Keratinocyte (primary cell): ENCODE results near the gene PRSS58. TPM values are rescaled to one million over a fixed set of nuclear protein-coding genes. Genes with fewer than 3 reads are reported as not detected.

Experiments
- DNase-seq: peaks from one replicate; pipeline ENCODE4 v3.0.0-alpha.2; 2011; ENCODE audit warnings: low read depth, missing footprints, low spot score
- FAIRE-seq: peaks from 2 replicates; lab custom pipeline; 2011; peaks lifted over from hg19 to GRCh38; lab: Jason Lieb, UNC
- H2AFZ ChIP-seq: 2 replicates; pipeline ENCODE4 v1.6.0; 2012; ENCODE audit warnings: low read length, control low read depth, inconsistent platforms; ENCODE audit not compliant: control insufficient read depth
- H3K27ac ChIP-seq: 2 replicates; pipeline ENCODE4 v1.5.1; 2011; ENCODE audit warnings: low read length; ENCODE audit not compliant: control insufficient read depth, insufficient read depth
- H3K27me3 ChIP-seq: 3 replicates; pipeline ENCODE4 v1.6.0; 2011; ENCODE audit warnings: low read length; ENCODE audit not compliant: control insufficient read depth, insufficient read depth; ENCODE audit errors: extremely low read depth
- H3K36me3 ChIP-seq, 2 experiments: 2 replicates in 1 of 2; 3 replicates in 1 of 2; pipeline ENCODE4 v1.5.1; 2011; ENCODE audit warnings: low read length in 2 of 2, mild to moderate bottlenecking in 1 of 2; ENCODE audit not compliant: control insufficient read depth in 2 of 2, insufficient read depth in 2 of 2; ENCODE audit errors: extremely low read depth in 1 of 2
- H3K4me1 ChIP-seq: 3 replicates; pipeline ENCODE4 v1.5.1; 2011; ENCODE audit warnings: low read length; ENCODE audit not compliant: control insufficient read depth, insufficient read depth; ENCODE audit errors: extremely low read depth
- H3K4me2 ChIP-seq: 3 replicates; pipeline ENCODE4 v1.6.0; 2011; ENCODE audit warnings: low read depth, low read length; ENCODE audit not compliant: control insufficient read depth, insufficient read depth; ENCODE audit errors: extremely low read depth
- H3K4me3 ChIP-seq, 3 experiments: fragments of 200-600 bp in 1 of 3; sonication (generic) in 1 of 3; 2 replicates in 2 of 3; 3 replicates in 1 of 3; pipeline ENCODE4 v1.5.1; 2011 to 2016; ENCODE audit warnings: low read length in 3 of 3, mild to moderate bottlenecking in 3 of 3, control low read depth in 2 of 3, inconsistent platforms in 1 of 3, low read depth in 1 of 3, mixed read lengths in 1 of 3, mixed run types in 1 of 3, moderate library complexity in 1 of 3; ENCODE audit not compliant: control insufficient read depth in 2 of 3, insufficient read depth in 2 of 3; ENCODE audit errors: extremely low read depth in 1 of 3
- H3K79me2 ChIP-seq: 2 replicates; pipeline ENCODE4 v1.6.0; 2012; ENCODE audit warnings: low read length; ENCODE audit not compliant: control insufficient read depth, insufficient read depth
- H3K9ac ChIP-seq: 3 replicates; pipeline ENCODE4 v1.6.0; 2011; ENCODE audit warnings: low read length; ENCODE audit not compliant: control insufficient read depth, insufficient read depth; ENCODE audit errors: extremely low read depth
- H3K9me1 ChIP-seq: 3 replicates; pipeline ENCODE4 v1.6.0; 2011; ENCODE audit warnings: low read length; ENCODE audit not compliant: control insufficient read depth, insufficient read depth; ENCODE audit errors: extremely low read depth
- H3K9me3 ChIP-seq: 2 replicates; pipeline ENCODE4 v1.5.1; 2012; ENCODE audit warnings: low read depth, low read length; ENCODE audit not compliant: control insufficient read depth
- H4K20me1 ChIP-seq: 3 replicates; pipeline ENCODE4 v1.6.0; 2011; ENCODE audit warnings: low read length; ENCODE audit not compliant: control insufficient read depth, insufficient read depth; ENCODE audit errors: extremely low read depth
- CTCF ChIP-seq, 3 experiments: IDR thresholded peaks in 1 of 3; conservative IDR thresholded peaks in 1 of 3; optimal IDR thresholded peaks in 1 of 3; 2 replicates in 2 of 3; 3 replicates in 1 of 3; pipeline versions ENCODE3 to v1.5.1; 2011; ENCODE audit warnings: low read length in 3 of 3, mild to moderate bottlenecking in 3 of 3, moderate library complexity in 2 of 3, control low read depth in 1 of 3, inconsistent platforms in 1 of 3; ENCODE audit not compliant: insufficient read depth in 2 of 3; ENCODE audit errors: extremely low read depth in 1 of 3
- EZH2 ChIP-seq: IDR thresholded peaks from one replicate; pipeline ENCODE4 v1.6.1; 2012; ENCODE audit warnings: inconsistent platforms, mild to moderate bottlenecking, low read length, moderate library complexity
- dilution Hi-C: fragments of 300-500 bp; cut with MboI; formaldehyde crosslinking; loops from one replicate; pipeline ENCODE4 v1.7.0; 2020; ENCODE audit warnings: low sequenced_read_pairs; ENCODE audit not compliant: extremely low pct_ligation_motif_present
- polyA minus RNA-seq, 3 experiments: library from RNA; depleted of rRNA, polyadenylated mRNA; stranded (reverse); fragments of >200 nt; gene quantifications; 1 replicate in 1 of 3; 2 replicates in 1 of 3; 3 replicates in 1 of 3; pipeline ENCODE4 v1.2.3, GENCODE V29; 2011
- polyA plus RNA-seq, 5 experiments: library from polyadenylated mRNA; depleted of rRNA in 3 of 5; stranded (reverse) in 3 of 5; stranded (forward) in 1 of 5; unstranded in 1 of 5; fragments of >200 nt; gene quantifications; 1 replicate in 1 of 5; 2 replicates in 3 of 5; 3 replicates in 1 of 5; pipeline versions ENCODE4 v1.2.1 to v1.2.3, GENCODE V29; 2011 to 2012; ENCODE audit warnings: missing spikeins in 2 of 5, low read depth in 1 of 5, low replicate concordance in 1 of 5

PRSS58 gene
- not detected in 3 replicates for polyA plus RNA-seq
- polyA plus RNA-seq (2011; ENCODE audit: low read depth), result not detected
- not detected in 2 replicates for polyA plus RNA-seq (2011; cell fraction: cytosol; rRNA removed)
- polyA plus RNA-seq (2011; cell fraction: nucleus; rRNA removed), result not detected in 2 replicates
- polyA plus RNA-seq (2012; ENCODE audit: low replicate concordance), result not detected in 2 replicates
- polyA minus RNA-seq, result not detected in 3 replicates
- polyA minus RNA-seq (2011; cell fraction: cytosol; rRNA and poly(A)+ RNA removed), result not detected
- not detected in 2 replicates for polyA minus RNA-seq (2011; cell fraction: nucleus; rRNA and poly(A)+ RNA removed)

DNA sequence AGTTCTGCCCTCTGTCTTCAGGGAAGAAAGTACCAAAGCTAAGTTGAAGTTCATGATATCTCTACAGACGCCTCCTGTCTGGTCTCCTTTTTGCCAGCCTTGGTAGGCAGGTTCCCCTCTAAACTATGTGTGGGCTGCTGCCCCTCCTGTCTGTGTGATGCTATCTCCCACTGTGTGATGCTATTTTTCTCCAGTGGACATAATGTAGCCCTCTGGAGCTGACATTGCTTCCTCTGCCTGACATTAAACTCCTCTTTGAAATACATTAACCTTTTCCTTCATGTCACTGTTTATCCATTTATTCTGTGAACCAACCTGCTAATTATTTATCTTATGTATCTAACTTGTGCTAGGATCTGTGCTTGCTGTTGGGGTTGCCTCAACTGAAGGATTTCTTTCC, at the start of gene PRSS58:
TSS of gene PRSS58 (minus strand) at position 101 of the 400 bp plus-strand sequence. CDS start 351 bp downstream, outside the sequence.
- no peak for DNase-seq
- dilution Hi-C loops, result no loop called here

DNA sequence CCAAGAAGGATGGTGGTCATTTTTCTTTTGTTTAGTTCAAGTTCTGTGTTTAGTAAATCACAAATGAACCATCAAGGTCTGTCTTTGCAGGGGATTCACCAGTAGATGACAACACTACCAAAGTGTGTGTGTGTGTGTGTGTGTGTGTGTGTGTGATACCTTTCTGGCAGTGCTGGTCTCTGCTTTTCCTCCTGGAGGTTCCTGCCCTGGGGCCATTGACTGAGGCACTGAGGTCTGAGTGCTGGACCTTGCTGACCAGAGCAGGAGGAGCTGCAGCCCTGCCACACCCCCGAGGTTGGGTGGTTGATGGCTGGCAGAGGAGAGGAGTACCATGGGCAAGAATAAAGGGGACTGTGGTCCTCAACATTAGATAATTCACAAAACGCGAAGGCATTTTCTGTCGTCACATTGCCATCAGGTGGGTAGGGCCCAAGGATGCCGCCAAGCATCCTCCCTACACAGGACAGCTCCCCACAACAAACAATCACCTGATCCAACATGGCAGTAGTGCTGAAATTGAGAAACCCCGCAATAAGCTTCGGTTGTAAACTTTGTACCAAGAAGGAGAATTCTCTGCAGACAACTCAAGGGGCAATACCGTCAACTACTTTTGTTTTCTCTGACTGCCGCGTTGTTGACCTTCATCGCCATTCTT, 49.5 kb upstream of the PRSS58 start:
- H3K27me3 ChIP-seq, result peaks cover 5% of the 10 kb centered on the region

More for the DNA sequence above, at the start of gene PRSS58:
- TF ChIP-seq CTCF (optimal IDR thresholded peaks at IDR 0.05 in 1 of 3, IDR thresholded peaks at IDR 0.05 in 1 of 3, conservative IDR thresholded peaks at IDR 0.05 in 1 of 3; ENCODE audit: extremely low read depth in 1 of 3, insufficient read depth in 2 of 3, low read length in 3 of 3) (no peak), EZH2 (no peak)
- FAIRE-seq, result no peak
- Histone ChIP-seq H3K79me2 (no peaks in the 10 kb centered on the region), H2AFZ (no peak within 1 kb of the TSS), H3K4me3 (no peak within 1 kb of the TSS), H3K9me1 (no peaks in the 10 kb centered on the region), H3K36me3 (no peaks in the 10 kb centered on the region), H3K4me2 (no peak within 1 kb of the TSS), H3K27ac (no peak within 1 kb of the TSS), H3K4me1 (no peaks in the 10 kb centered on the region), H4K20me1 (no peaks in the 10 kb centered on the region), H3K27me3 (no peaks in the 10 kb centered on the region), H3K9ac (no peak within 1 kb of the TSS), H3K9me3 (no peaks in the 10 kb centered on the region)

More for the DNA sequence above, 49.5 kb upstream of the PRSS58 start:
- Histone ChIP-seq H3K4me2 (no peak overlapping the region), H3K9ac (no peak overlapping the region), H3K27ac (no peak overlapping the region), H3K79me2 (no peaks in the 10 kb centered on the region), H3K4me3 (no peak overlapping the region), H3K9me1 (no peaks in the 10 kb centered on the region), H3K4me1 (no peaks in the 10 kb centered on the region), H3K36me3 (no peaks in the 10 kb centered on the region), H4K20me1 (no peaks in the 10 kb centered on the region), H3K9me3 (no peaks in the 10 kb centered on the region), H2AFZ (no peak overlapping the region)
- TF ChIP-seq EZH2 (no peak), CTCF (optimal IDR thresholded peaks at IDR 0.05 in 1 of 3, IDR thresholded peaks at IDR 0.05 in 1 of 3, conservative IDR thresholded peaks at IDR 0.05 in 1 of 3; ENCODE audit: extremely low read depth in 1 of 3, insufficient read depth in 2 of 3, low read length in 3 of 3) (no peak)
- no peak for FAIRE-seq
- dilution Hi-C loops, result no loop called here
- DNase-seq, result no peak
